HepG2 (cell line): ENCODE results near the gene TBC1D30. TPM values are rescaled to one million over a fixed set of nuclear protein-coding genes. Genes with fewer than 3 reads are reported as not detected.
A peak's percentile ranks its signal among the peaks of the same experiment; 100 is the strongest.

Source experiments
- ATF5 ChIP-seq: sonication (generic); formaldehyde crosslinking; IDR thresholded peaks from 2 replicates; pipeline ENCODE4 v1.4.0; 2020; ENCODE audit warnings: mild to moderate bottlenecking, low read depth, missing genetic modification reagents
- CBFB ChIP-seq: sonication (generic); formaldehyde crosslinking; IDR thresholded peaks from 2 replicates; pipeline ENCODE4 v1.4.0; 2020; ENCODE audit warnings: missing genetic modification reagents
- ELF1 ChIP-seq: sonication (generic); formaldehyde crosslinking; IDR thresholded peaks from 2 replicates; pipeline ENCODE4 v1.4.0; 2020; ENCODE audit warnings: missing genetic modification reagents
- FOSL1 ChIP-seq: sonication (generic); formaldehyde crosslinking; IDR thresholded peaks from 2 replicates; pipeline ENCODE4 v1.9.0; 2021; ENCODE audit warnings: missing genetic modification reagents, borderline replicate concordance
- GRHL1 ChIP-seq: sonication (generic); formaldehyde crosslinking; conservative IDR thresholded peaks from 2 replicates; pipeline ENCODE4 v1.8.0; 2022; ENCODE audit warnings: missing genetic modification reagents
- HMG20A ChIP-seq: IDR thresholded peaks from 2 replicates; pipeline ENCODE4 v1.6.1; 2016; ENCODE audit warnings: borderline replicate concordance
- PRDM10 ChIP-seq: sonication (generic); formaldehyde crosslinking; IDR thresholded peaks from 2 replicates; pipeline ENCODE4 v1.4.0; 2020; ENCODE audit warnings: low read depth, missing genetic modification reagents
- TBL1XR1 ChIP-seq: fragments of 150-350 bp; IDR thresholded peaks from 2 replicates; pipeline ENCODE4 v1.6.1; 2014; ENCODE audit warnings: borderline replicate concordance, low read length; ENCODE audit not compliant: partially characterized antibody
- TCF7 ChIP-seq: sonication (generic); IDR thresholded peaks from 2 replicates; pipeline ENCODE4 v1.6.1; 2016; ENCODE audit warnings: antibody characterized with exemption, low read depth
- ZFX ChIP-seq: sonication (generic); formaldehyde crosslinking; IDR thresholded peaks from 2 replicates; pipeline ENCODE4 v1.4.0; 2020; ENCODE audit warnings: mild to moderate bottlenecking, low read depth, missing genetic modification reagents, moderate library complexity
- ZNF180 ChIP-seq: sonication (generic); formaldehyde crosslinking; IDR thresholded peaks from 2 replicates; pipeline ENCODE4 v1.4.0; 2020; ENCODE audit warnings: low read depth, missing genetic modification reagents, borderline replicate concordance
- ZNF24 ChIP-seq: fragments of 450-650 bp; IDR thresholded peaks from 2 replicates; pipeline ENCODE4 v1.6.1; 2017; ENCODE audit warnings: antibody characterized with exemption, mild to moderate bottlenecking
- ZNF687 ChIP-seq: sonication (generic); formaldehyde crosslinking; IDR thresholded peaks from 2 replicates; pipeline ENCODE4 v1.5.1; 2020; ENCODE audit warnings: mild to moderate bottlenecking, missing genetic modification reagents, moderate library complexity
- ZNF780A ChIP-seq: sonication (generic); formaldehyde crosslinking; IDR thresholded peaks from 2 replicates; pipeline ENCODE4 v1.8.0; 2022; ENCODE audit warnings: mild to moderate bottlenecking, missing genetic modification reagents, moderate library complexity
- polyA plus RNA-seq, 8 experiments: library from polyadenylated mRNA; depleted of rRNA in 3 of 8; stranded (reverse) in 7 of 8; unstranded in 1 of 8; fragments of >200 nt; fragmentation: Illumina TruSeq in 4 of 8; extraction: Trizol in 4 of 8; gene quantifications; 2 replicates each; pipeline versions ENCODE4 v1.2.1 to v1.2.3, GENCODE V29; 2011 to 2016; ENCODE audit warnings: low read depth in 4 of 8, missing spikeins in 1 of 8, mixed read lengths in 1 of 8; ENCODE audit not compliant: insufficient read depth in 1 of 8
- total RNA-seq, 5 experiments: library from RNA; depleted of rRNA; stranded (reverse); fragments of >200 nt; fragmentation: Illumina TruSeq; extraction: Trizol; gene quantifications; 2 replicates each; pipeline ENCODE4 v1.2.3, GENCODE V29; 2016; ENCODE audit warnings: low read depth in 1 of 5

TBC1D30 gene
- total and polyA plus RNA-seq, 2 of the 13 experiments (the other 11 are each of a cell fraction or from before 2014, with no cell fraction given) = 0.42 to 0.67 TPM

- TF ChIP-seq HMG20A (CRISPR knock-in tag) (no peak), ZNF180 (CRISPR knock-in tag) (no peak), FOSL1 (CRISPR knock-in tag) (no peak), ZNF24 (no peak), ZNF780A (CRISPR knock-in tag) (no peak), PRDM10 (no peak), CBFB (no peak), GRHL1 (CRISPR knock-in tag) (no peak), TBL1XR1 (no peak), ZFX (CRISPR knock-in tag) (peak; percentile 34; the same call in 1 of the 2 replicates), ATF5 (no peak), TCF7 (no peak), ZNF687 (CRISPR knock-in tag) (peak; percentile 76), ELF1 (CRISPR knock-in tag) (no peak)
Measured at GRCh38 chr12:64780531-64781279, 43.7 kb upstream of the TBC1D30 start (continued).
